GM19351 (cell line): ENCODE data around the gene KIF13A.
"Not testable (repeated sequence)": the region's sequence is repeated elsewhere in the genome, so short reads cannot be mapped to it uniquely, and the experiment has no call there.

Experiments
- ATAC-seq: cut with Tn5 transposase; IDR thresholded peaks from one replicate; pipeline ENCODE4 v1.9.1; 2021; ENCODE audit warnings: mild to moderate bottlenecking, moderate library complexity; ENCODE audit not compliant: unreplicated experiment

The KIF13A gene

GRCh38 chr6:17813542-17813941 is 173.9 kb downstream of the KIF13A start:
- ATAC-seq, result no peak

DNA sequence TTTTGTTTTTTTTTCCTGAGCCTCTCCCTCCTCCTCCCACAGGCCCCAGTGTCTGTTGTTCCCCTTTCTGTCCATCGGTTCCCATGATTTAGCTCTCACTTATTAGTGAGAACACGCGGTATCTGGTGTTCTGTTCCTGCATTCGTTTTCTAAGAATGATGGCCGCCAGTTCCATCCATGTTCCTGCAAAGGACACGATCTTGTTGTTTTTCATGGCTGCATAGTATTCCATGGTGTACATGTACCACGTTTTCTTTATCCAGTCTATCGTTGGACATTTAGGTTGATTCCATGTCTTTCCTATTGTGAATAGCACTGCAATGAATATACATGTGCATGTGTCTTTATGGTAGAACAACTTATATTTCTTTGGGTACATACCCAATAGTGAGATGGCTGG is 175.1 kb downstream of the KIF13A start:
- no peak for ATAC-seq

DNA sequence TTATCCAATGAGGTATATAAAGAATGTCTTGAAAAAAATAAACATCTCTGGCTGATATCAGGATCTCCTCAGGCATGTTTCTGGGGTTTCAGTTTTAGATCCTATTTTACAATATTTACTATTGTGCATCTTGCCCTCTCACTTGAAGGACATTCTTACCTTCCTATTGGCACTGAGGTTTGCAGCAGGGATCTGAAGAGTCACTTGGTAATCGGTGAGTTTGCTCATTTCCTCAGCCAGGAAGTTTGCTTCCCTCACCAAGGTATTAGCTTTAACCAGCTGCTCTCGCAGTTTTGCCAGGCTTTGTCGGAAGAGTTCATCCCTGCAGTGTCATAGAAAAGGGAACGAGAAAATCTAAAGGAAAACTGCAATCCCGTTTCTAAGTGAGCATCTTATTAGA is 178.8 kb downstream of the KIF13A start:
- no peak for ATAC-seq

DNA sequence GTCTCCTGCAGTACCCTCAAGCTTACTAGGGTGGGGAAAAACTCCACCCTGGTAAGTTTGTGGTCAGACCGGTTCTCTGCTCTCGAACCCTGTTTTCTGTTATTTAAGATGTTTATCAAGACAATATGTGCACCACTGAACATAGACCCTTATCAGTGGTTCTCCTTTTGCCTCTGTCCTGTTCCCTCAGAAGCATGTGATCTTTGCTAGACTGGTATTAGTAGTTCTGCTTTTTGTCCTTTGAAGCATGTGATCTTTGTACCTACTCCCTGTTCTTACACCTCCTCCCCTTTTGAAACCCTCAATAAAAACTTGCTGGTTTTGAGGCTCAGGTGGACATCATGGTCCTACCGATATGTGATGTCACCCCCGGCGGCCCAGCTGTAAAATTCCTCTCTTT is 180.0 kb downstream of the KIF13A start:
- ATAC-seq, result not testable (repeated sequence)

DNA sequence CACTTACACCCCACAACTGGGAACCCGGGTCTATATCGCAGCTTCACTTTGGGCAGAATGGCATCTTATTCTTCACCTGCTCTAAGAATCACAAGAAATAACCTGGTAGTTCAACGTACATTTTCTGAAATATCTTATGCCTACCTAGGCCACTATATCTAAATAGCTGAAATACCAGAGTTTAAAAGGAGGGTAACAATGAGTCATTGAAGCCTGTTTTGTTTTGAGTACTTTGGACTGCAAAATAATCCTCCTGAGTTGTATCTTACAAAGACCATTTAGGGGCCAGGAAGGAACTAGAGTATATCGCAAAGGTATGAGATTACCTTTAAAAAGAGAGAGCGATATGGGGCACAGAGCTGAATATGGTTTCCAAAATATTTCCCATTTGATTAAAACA is 184.0 kb downstream of the KIF13A start:
- ATAC-seq, result no peak

GRCh38 chr6:17798477-17799154 is 188.8 kb downstream of the KIF13A start:
- ATAC-seq, result no peak

DNA sequence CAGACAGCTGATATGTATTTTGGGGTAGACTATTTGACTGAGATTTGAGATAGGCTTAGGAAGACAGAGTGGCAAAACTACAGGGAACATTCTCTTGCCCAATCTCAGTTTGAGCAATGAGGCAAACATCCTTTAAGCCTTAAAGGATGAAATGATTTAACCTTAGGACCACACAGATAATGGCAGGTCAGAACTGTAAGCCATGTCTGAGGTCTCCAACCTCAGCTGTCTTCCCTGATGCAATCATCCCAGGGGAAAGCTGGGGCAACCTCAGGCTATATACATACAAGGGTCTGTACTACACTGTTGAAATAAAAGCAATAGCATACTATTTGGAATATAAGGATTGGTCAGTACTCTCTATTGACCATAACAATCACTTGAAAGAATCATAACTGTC is 196.9 kb downstream of the KIF13A start:
- no peak for ATAC-seq

DNA sequence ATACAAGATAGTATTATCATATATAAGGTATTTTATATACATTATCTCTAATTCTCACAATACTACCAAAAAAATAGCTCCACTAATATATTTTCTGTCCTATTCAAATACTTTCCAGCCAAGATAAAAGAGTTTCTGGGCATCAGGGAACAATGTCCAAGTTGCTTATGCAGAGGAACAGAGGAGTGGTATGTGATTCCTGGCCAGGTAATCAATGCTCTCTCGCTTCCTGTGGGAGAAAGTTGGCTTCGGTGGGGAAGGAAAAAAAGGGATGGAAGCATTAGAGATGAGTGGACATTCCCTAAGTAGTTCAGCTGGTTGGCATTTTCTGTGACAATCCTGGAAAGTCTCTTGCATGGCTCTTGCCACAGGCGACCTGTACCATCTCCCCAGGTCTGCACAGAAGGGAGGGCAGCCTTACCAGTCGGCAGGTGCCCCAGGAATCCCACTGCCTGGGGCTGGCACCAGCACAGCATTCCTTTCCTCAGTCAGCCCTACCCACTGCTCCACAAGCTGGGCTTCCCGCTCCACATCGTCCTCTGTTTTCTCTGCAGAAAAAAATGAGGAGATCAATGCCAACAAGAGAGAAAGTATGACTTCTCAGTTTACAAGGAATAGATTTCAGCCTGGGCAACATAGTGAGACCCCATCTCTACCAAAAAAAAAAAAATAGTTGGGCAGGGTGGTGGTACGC is 202.2 kb downstream of the KIF13A start:
- ATAC-seq, result no peak

DNA sequence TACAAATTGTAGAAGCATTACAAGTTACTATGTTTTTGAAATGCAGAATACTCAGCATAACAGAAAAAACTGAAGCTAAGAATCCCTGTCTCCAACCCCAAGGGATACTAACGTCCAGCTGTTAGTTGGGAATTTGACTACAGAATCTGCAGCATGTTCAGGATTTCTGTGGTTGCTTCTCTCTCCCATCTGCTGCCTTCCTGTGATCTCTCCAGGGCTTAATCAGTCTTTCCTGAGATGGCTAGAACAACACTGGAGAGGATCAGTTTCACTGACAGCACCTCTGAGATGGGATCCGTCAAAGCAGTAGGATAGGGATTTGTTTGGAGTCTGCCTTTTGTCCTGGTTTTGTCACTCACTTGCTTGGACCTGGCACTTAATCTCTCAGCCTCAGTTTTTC is 207.4 kb downstream of the KIF13A start:
- ATAC-seq, result no peak

- ATAC-seq, result no peak
Measured at GRCh38 chr6:17771609-17772008, 215.8 kb downstream of the KIF13A start.

DNA sequence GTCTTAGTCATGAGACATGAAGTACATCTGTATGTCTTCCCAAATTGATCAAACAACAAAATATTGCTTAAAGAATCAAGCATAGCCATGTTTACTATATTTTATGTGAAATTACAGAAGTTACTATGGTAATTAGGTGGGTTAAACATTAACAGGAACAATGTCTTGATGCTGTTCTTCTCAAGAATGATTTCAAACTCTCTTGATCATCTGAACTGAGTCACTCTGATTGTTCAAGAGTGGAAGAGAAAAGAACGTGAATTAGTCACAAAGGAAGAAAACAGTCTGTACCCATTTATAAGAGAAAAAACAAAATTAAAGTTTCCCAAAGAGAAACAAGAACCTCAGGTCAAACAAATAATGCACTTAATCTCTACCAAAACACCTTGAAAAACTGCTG is 218.6 kb downstream of the KIF13A start:
- ATAC-seq, result no peak

DNA sequence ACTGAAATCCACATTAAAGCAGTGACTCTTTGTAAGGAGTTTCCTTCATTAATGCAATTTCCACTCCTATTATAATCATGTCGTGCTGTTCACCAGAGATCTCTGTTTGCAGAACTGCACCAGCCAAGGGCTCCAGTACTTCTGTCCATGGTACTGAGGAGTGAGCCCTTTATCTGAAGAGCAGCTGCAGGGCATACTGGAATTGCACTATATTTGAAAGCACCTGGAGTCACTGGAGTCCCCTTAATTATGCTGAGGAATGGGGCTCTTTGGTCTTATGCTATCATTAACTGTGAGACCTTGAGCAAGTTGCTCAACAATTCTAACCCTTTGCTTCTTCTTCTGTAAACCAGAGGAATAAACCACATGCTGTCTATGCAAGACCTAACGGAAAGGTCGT is 219.0 kb downstream of the KIF13A start:
- no peak for ATAC-seq

- ATAC-seq, result no peak
Measured at GRCh38 chr6:17762651-17763050, 224.8 kb downstream of the KIF13A start.

DNA sequence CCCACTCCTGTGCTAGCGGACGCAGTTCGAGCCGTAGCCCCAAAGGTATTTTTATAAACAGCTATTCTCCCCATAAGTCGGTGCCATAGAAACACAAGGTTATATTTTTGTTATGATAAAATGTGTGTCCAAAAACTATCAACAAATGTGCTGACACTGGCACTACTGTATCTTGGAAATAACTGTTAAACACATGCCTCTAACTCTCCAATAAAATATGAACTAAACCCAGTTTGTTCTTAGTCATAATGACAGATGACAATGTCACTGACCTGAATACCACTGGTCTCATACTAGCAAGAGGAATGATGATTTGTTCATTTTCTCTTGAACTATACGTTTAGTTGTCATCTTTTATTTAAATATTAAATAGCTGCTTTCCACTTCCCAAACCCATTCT is 229.3 kb downstream of the KIF13A start:
- ATAC-seq, result no peak

GRCh38 chr6:17754254-17754653 is 233.2 kb downstream of the KIF13A start:
- no peak for ATAC-seq

DNA sequence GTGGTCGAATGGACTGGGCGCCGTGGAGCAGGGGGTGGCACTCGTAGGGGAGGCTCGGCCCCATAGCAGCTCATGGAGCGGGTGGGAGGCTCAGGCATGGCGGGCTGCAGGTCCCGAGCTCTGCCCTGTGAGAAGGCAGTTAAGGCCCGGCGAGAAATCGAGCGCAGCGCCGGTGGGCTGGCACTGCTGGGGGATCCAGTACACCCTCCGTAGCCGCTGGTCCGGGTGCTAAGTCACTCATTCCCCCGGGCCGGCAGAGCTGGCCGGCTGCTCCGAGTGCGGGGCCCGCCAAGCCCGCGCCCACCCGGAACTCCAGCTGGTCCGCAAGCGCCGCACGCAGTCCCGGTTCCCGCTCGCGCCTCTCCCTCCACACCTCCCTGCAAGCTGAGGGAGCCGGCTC is 242.1 kb downstream of the KIF13A start:
- ATAC-seq, result not testable (repeated sequence)

DNA sequence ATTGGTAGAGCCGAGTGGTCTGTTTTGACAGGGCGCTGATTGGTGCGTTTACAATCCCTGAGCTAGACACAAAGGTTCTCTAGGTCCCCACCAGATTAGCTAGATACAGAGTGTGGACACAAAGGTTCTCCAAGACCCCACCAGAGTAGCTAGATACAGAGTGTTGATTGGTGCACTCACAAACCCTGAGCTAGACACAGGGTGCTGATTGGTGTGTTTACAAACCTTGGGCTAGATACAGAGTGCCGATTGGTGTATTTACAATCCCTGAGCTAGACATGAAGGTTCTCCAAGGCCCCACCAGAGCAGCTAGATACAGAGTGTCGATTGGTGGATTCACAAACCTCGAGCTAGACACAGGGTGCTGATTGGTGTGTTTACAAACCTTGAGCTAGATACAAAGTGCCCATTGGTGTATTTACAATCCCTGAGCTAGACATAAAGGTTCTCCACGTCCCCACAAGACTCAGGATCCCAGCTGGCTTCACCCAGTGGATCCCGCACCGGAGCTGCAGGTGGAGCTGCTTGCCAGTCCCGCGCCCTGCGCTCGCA is 242.6 kb downstream of the KIF13A start:
- not testable (repeated sequence) for ATAC-seq

GRCh38 chr6:17744019-17744756 is 243.2 kb downstream of the KIF13A start:
- ATAC-seq, result no peak

DNA sequence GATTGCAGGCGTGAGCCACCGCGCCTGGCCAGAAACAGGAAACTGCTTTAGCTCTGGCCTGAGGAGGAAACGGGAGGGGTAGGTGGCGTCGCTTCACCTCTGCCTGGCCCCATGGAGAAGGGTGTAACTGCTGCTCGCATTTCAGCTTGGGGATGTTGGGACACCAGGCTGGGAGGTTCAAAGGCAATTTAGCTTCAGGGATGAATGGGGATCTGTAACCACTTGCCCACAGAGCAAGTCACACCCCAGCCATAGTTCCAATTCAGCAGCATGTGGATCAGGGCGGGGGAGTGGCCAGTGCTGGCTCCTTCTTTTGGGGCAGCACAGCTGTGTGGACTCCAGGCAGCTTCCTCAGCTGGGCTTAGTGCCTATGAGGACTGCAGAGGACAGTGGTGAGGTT is 245.9 kb downstream of the KIF13A start:
- no peak for ATAC-seq

DNA sequence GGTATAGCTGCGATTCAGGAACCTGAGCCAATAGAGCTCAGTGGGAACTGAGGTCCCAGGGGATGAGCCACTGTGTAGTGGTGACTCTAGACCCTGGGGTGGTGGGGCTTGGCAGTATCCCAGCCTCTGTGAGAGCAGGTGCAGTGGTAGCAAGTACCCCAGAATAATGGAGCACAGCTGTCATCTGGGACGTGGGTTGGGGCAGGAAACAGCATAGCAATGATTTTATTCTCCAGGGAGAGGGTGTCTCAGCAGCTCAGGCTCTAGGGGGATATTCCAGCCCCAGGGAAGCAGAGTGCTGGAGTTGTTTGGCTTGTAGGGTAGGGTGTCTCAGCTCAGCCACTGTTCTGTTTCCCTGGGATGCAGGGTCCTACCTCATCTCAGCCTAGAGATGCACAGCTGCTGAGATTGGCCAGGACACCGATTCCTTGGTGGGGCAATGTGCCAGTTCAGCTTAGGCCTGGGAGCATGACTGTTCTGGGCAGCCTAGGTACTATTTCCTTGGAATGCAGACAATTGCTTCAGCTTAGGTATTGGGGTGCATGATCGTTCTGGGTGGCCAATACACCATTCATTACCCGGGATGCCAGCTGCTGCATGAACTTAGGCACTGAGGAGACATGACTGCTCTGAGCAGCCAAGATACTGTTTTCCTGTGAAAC is 246.7 kb downstream of the KIF13A start:
- ATAC-seq, result no peak

GRCh38 chr6:17737704-17738252 is 249.7 kb downstream of the KIF13A start:
- no peak for ATAC-seq
